Uterus (tissue), 4 donors: ENCODE measurements around the gene GALNT13. TPM values are rescaled to one million over a fixed set of nuclear protein-coding genes. Genes with fewer than 3 reads are reported as not detected.

Source experiments
- DNase-seq, 2 donors: peaks; one replicate each; pipeline ENCODE4 v3.0.0-alpha.2; 2019 to 2020
- H3K27ac ChIP-seq, 2 donors: fragments of 200-600 bp; sonication (generic); 1 replicate in 1 of 2; 2 replicates in 1 of 2; pipeline ENCODE4 v1.5.1; 2016 to 2018
- H3K27me3 ChIP-seq, 2 donors: fragments of 200-600 bp; sonication (generic); one replicate each; pipeline ENCODE4 v1.5.1; 2018 to 2019; ENCODE audit warnings: control low read depth in 1 of 2
- H3K36me3 ChIP-seq, 2 donors: fragments of 200-600 bp; sonication (generic); one replicate each; pipeline ENCODE4 v1.5.1; 2019; ENCODE audit warnings: control low read depth in 1 of 2
- H3K4me1 ChIP-seq, 2 donors: fragments of 200-600 bp; sonication (generic); one replicate each; pipeline ENCODE4 v1.5.1; 2018 to 2019; ENCODE audit warnings: control low read depth in 1 of 2
- H3K4me3 ChIP-seq, 2 donors: fragments of 200-600 bp; sonication (generic); 1 replicate in 1 of 2; 2 replicates in 1 of 2; pipeline ENCODE4 v1.5.1; 2018 to 2019; ENCODE audit warnings: mild to moderate bottlenecking in 1 of 2
- H3K9me3 ChIP-seq, 2 donors: fragments of 200-600 bp; sonication (generic); one replicate each; pipeline ENCODE4 v1.5.1; 2019; ENCODE audit warnings: control low read depth in 1 of 2
- CTCF ChIP-seq, 4 experiments: fragments of 200-600 bp in 2 of 4; fragments of 450-650 bp in 2 of 4; sonication (generic) in 2 of 4; IDR thresholded peaks; one replicate each; pipeline ENCODE4 v1.5.1; 2016 to 2019; ENCODE audit warnings: antibody characterized with exemption in 4 of 4, mild to moderate bottlenecking in 2 of 4, moderate library complexity in 1 of 4
- POLR2A ChIP-seq, 2 donors: fragments of 450-650 bp; IDR thresholded peaks; one replicate each; pipeline ENCODE4 v1.6.1; 2016; ENCODE audit warnings: antibody characterized with exemption in 2 of 2, mild to moderate bottlenecking in 1 of 2, moderate library complexity in 1 of 2
- intact Hi-C: fragments of 100-400 bp; cut with DNase I; formaldehyde crosslinking; loops from one replicate; pipeline ENCODE4 v1.15.1; 2023; ENCODE audit warnings: low total_unique reads
- total RNA-seq, 4 donors: library from RNA; depleted of rRNA in 3 of 4; stranded (reverse); fragments of >200 nt in 3 of 4; gene quantifications; one replicate each; pipeline versions ENCODE4 v1.1.0 to v1.2.4, GENCODE V29; 2014 to 2023
- donor health status: DM: yes; HTN: yes; CAD: no.

Gene GALNT13
- total RNA-seq, 4 donors from 2014 or later, result 0.29 to 16.5 (median 4.1) TPM; not detected in 1

GRCh38 chr2:154046493-154046892, 174.8 kb downstream of the GALNT13 start:
- H3K27me3 ChIP-seq, result no peaks in the 10 kb centered on the region
- intact Hi-C loops, result no loop called here
- no peaks in the 10 kb centered on the region for H3K4me1 ChIP-seq
- no peak overlapping the region for H3K4me3 ChIP-seq
- H3K36me3 ChIP-seq, result no peaks in the 10 kb centered on the region
- no peak overlapping the region for H3K27ac ChIP-seq
- DNase-seq, result no peak
- no peaks in the 10 kb centered on the region for H3K9me3 ChIP-seq
- TF ChIP-seq CTCF (IDR thresholded peaks at IDR 0.05) (no peak), POLR2A (IDR thresholded peaks at IDR 0.05) (no peak)

GRCh38 chr2:154048905-154049304, 177.2 kb downstream of the GALNT13 start:
- Histone ChIP-seq H3K4me1 (no peaks in the 10 kb centered on the region), H3K9me3 (no peaks in the 10 kb centered on the region), H3K36me3 (no peaks in the 10 kb centered on the region), H3K27ac (no peak overlapping the region), H3K27me3 (no peaks in the 10 kb centered on the region), H3K4me3 (no peak overlapping the region)
- intact Hi-C loops, result no loop called here
- no peak for DNase-seq
- no peak for TF ChIP-seq POLR2A (IDR thresholded peaks at IDR 0.05)
- no peak for TF ChIP-seq CTCF (IDR thresholded peaks at IDR 0.05)

- no peak overlapping the region for H3K27ac ChIP-seq
- intact Hi-C loops, result no loop called here
- H3K4me1 ChIP-seq, result no peaks in the 10 kb centered on the region
- H3K9me3 ChIP-seq, result no peaks in the 10 kb centered on the region
- no peak overlapping the region for H3K4me3 ChIP-seq
- no peaks in the 10 kb centered on the region for H3K36me3 ChIP-seq
- DNase-seq, result no peak
- H3K27me3 ChIP-seq, result no peaks in the 10 kb centered on the region
- no peak for TF ChIP-seq POLR2A (IDR thresholded peaks at IDR 0.05)
- TF ChIP-seq CTCF (IDR thresholded peaks at IDR 0.05), result no peak
Measured at GRCh38 chr2:154049561-154049960, 177.8 kb downstream of the GALNT13 start.

- no peak overlapping the region for H3K4me3 ChIP-seq
- intact Hi-C loops, result no loop called here
- TF ChIP-seq POLR2A (IDR thresholded peaks at IDR 0.05), result no peak
- TF ChIP-seq CTCF (IDR thresholded peaks at IDR 0.05), result no peak
- no peaks in the 10 kb centered on the region for H3K36me3 ChIP-seq
- no peaks in the 10 kb centered on the region for H3K4me1 ChIP-seq
- no peaks in the 10 kb centered on the region for H3K9me3 ChIP-seq
- no peak for DNase-seq
- no peaks in the 10 kb centered on the region for H3K27me3 ChIP-seq
- no peak overlapping the region for H3K27ac ChIP-seq
Measured at GRCh38 chr2:154067124-154067523, 195.4 kb downstream of the GALNT13 start.

GRCh38 chr2:154078926-154079325, 207.2 kb downstream of the GALNT13 start:
- TF ChIP-seq POLR2A (IDR thresholded peaks at IDR 0.05) (no peak), CTCF (IDR thresholded peaks at IDR 0.05) (no peak)

More at GRCh38 chr2:154078926-154079325, 207.2 kb downstream of the GALNT13 start:
- no peaks in the 10 kb centered on the region for H3K36me3 ChIP-seq
- H3K4me1 ChIP-seq, result no peaks in the 10 kb centered on the region
- no peak overlapping the region for H3K4me3 ChIP-seq
- intact Hi-C loops, result no loop called here
- no peaks in the 10 kb centered on the region for H3K9me3 ChIP-seq
- no peak for DNase-seq
- H3K27ac ChIP-seq, result no peak overlapping the region
- H3K27me3 ChIP-seq, result no peaks in the 10 kb centered on the region
